Fibroblast of lung (primary cell): Measurements from ENCODE around the gene IGFBP5. TPM values are rescaled to one million over a fixed set of nuclear protein-coding genes. Genes with fewer than 3 reads are reported as not detected.

Experiments used
- DNase-seq, 2 donors: peaks; one replicate each; pipeline versions ENCODE4 v3.0.0 to v3.0.0-alpha.2; 2010; ENCODE audit warnings: low read depth in 2 of 2
- H2AFZ ChIP-seq: 2 replicates; pipeline ENCODE4 v1.5.1; 2012; ENCODE audit warnings: low read length, control low read depth, inconsistent platforms
- H3K27ac ChIP-seq: 2 replicates; pipeline ENCODE4 v1.5.1; 2011; ENCODE audit warnings: low read length, control low read depth; ENCODE audit not compliant: insufficient read depth
- H3K27me3 ChIP-seq: 2 replicates; pipeline ENCODE4 v1.5.1; 2011; ENCODE audit warnings: mild to moderate bottlenecking, low read length; ENCODE audit not compliant: control insufficient read depth, insufficient read depth
- H3K36me3 ChIP-seq: 2 replicates; pipeline ENCODE4 v1.5.1; 2011; ENCODE audit warnings: low read length; ENCODE audit not compliant: control insufficient read depth, insufficient read depth
- H3K4me1 ChIP-seq: 2 replicates; pipeline ENCODE4 v1.5.1; 2011; ENCODE audit warnings: low read length; ENCODE audit not compliant: control insufficient read depth, insufficient read depth; ENCODE audit errors: extremely low read depth
- H3K4me2 ChIP-seq: 2 replicates; pipeline ENCODE4 v1.5.1; 2011; ENCODE audit warnings: low read length, control low read depth; ENCODE audit not compliant: insufficient read depth; ENCODE audit errors: extremely low read depth
- H3K4me3 ChIP-seq, 4 experiments: fragments of 200-600 bp in 1 of 4; sonication (generic) in 1 of 4; replicated peaks in 1 of 4; 2 replicates each; pipeline ENCODE4 v1.5.1; 2011 to 2016; ENCODE audit warnings: low read length in 4 of 4, low read depth in 3 of 4, mild to moderate bottlenecking in 3 of 4, control low read depth in 2 of 4, inconsistent platforms in 1 of 4, mixed read lengths in 1 of 4; ENCODE audit not compliant: insufficient read depth in 1 of 4; ENCODE audit errors: control extremely low read depth in 1 of 4
- H3K79me2 ChIP-seq: 2 replicates; pipeline ENCODE4 v1.5.1; 2012; ENCODE audit warnings: mild to moderate bottlenecking, low read length, inconsistent platforms; ENCODE audit not compliant: control insufficient read depth, insufficient read depth
- H3K9ac ChIP-seq: 2 replicates; pipeline ENCODE4 v1.5.1; 2011; ENCODE audit warnings: mild to moderate bottlenecking, low read length, control low read depth; ENCODE audit not compliant: insufficient read depth
- H3K9me3 ChIP-seq: 2 replicates; pipeline ENCODE4 v1.5.1; 2012; ENCODE audit warnings: low read depth, low read length; ENCODE audit not compliant: control insufficient read depth, insufficient read depth
- H4K20me1 ChIP-seq: 2 replicates; pipeline ENCODE4 v1.5.1; 2011; ENCODE audit warnings: low read length; ENCODE audit not compliant: control insufficient read depth, insufficient read depth; ENCODE audit errors: extremely low read depth
- EZH2 ChIP-seq: IDR thresholded peaks from 2 replicates; pipeline ENCODE4 v1.5.1; 2012; ENCODE audit warnings: low read length, control low read depth, mild to moderate bottlenecking; ENCODE audit errors: missing control alignments
- polyA plus RNA-seq, 2 donors: library from polyadenylated mRNA; depleted of rRNA in 1 of 2; stranded (reverse) in 1 of 2; unstranded in 1 of 2; fragments of >200 nt; gene quantifications; 2 replicates each; pipeline ENCODE4 v1.2.1, GENCODE V29; 2011 to 2012; ENCODE audit warnings: missing spikeins in 1 of 2
- total RNA-seq: library from RNA; depleted of rRNA; stranded (reverse); fragments of >200 nt; gene quantifications from 2 replicates; pipeline ENCODE4 v1.2.1, GENCODE V29; 2014
- TF ChIP-seq, protein P1 (sequence below), 2 donors: IDR thresholded peaks in 1 of 2; conservative IDR thresholded peaks in 1 of 2; 1 replicate in 1 of 2; 2 replicates in 1 of 2; pipeline ENCODE4 v1.5.1; 2011 to 2012; ENCODE audit warnings: low read length in 2 of 2, control low read depth in 1 of 2, inconsistent platforms in 1 of 2, low read depth in 1 of 2, mild to moderate bottlenecking in 1 of 2

The IGFBP5 gene
- total and polyA plus RNA-seq, 2 donors (not counting 1 experiment from before 2014, with no cell fraction given) = 1,100 to 2,607 TPM

DNA sequence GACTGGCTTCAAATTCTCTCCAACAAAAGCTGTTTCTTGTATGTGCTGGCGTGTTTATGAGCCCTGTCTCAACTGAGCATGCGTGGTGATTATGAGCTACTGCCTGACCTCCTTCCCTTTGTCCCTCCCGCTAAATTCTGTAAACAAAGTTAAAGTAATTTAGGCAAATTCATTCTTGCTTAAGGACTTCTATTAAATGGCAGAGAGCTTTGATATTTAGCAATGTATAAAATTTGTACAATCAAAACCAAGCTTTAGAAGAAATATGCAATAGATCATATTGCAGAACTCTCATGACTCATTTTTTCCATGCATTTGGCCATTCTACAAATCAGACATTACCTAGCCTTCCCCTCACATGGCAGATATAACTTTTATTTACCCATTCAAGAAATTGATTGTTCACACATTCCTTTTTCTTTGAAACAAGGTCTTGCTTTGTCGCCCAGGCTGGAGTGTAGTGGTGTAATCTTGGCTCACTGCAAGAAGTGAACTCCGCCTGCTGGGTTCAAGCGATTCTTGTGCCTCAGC, 43.9 kb downstream of the IGFBP5 start:
- peak; percentile 88 to 89 for DNase-seq
- no peaks in the 10 kb centered on the region for H3K79me2 ChIP-seq

DNA sequence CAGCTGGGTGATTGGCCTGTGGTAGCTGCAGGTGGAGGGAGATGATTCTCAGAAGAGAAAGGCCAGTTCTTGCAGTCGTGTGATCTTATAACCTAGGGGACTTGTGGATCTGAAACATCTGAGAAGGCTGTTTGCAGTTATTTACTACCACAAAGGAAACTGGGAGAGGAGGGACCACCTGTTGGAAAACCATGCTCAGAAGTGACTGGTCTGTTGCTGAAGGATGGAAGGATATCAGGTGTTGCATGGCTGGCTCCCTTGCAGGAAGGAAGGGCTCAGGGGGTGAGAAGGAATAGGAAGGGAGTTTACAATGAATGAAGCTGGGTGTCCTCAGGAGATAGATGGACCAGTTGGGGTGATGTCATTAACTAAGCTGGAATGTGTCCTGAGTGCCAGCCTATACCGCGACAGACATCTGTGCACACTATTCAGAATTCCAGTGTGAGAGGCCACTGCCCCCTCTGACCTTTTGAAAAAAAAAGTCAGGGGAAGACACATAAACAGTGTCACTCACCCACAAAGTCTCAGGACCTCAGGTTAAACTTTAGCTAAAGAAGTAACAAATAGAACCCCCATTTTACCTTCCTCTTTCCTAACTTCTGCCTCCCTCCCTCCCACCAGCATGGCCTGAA, 44.6 kb downstream of the IGFBP5 start:
- H3K27me3 ChIP-seq = peaks cover 5% of the 10 kb centered on the region
- no peak for DNase-seq
- no peak overlapping the region for H3K4me3 ChIP-seq
- H2AFZ ChIP-seq = no peak overlapping the region
- H4K20me1 ChIP-seq = no peaks in the 10 kb centered on the region
- no peak overlapping the region for H3K4me2 ChIP-seq
- no peaks in the 10 kb centered on the region for H3K9me3 ChIP-seq
- TF ChIP-seq, protein P1, sequence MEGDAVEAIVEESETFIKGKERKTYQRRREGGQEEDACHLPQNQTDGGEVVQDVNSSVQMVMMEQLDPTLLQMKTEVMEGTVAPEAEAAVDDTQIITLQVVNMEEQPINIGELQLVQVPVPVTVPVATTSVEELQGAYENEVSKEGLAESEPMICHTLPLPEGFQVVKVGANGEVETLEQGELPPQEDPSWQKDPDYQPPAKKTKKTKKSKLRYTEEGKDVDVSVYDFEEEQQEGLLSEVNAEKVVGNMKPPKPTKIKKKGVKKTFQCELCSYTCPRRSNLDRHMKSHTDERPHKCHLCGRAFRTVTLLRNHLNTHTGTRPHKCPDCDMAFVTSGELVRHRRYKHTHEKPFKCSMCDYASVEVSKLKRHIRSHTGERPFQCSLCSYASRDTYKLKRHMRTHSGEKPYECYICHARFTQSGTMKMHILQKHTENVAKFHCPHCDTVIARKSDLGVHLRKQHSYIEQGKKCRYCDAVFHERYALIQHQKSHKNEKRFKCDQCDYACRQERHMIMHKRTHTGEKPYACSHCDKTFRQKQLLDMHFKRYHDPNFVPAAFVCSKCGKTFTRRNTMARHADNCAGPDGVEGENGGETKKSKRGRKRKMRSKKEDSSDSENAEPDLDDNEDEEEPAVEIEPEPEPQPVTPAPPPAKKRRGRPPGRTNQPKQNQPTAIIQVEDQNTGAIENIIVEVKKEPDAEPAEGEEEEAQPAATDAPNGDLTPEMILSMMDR (conservative IDR thresholded peaks at IDR 0.05 in 1 of 2, IDR thresholded peaks at IDR 0.05 in 1 of 2; ENCODE audit: low read depth in 1 of 2, low read length in 2 of 2) = no peak
- TF ChIP-seq EZH2 = no peak
- H3K4me1 ChIP-seq = no peaks in the 10 kb centered on the region
- H3K79me2 ChIP-seq = no peaks in the 10 kb centered on the region
- H3K27ac ChIP-seq = no peak overlapping the region
- H3K9ac ChIP-seq = no peak overlapping the region
- no peaks in the 10 kb centered on the region for H3K36me3 ChIP-seq

More for the DNA sequence above, 43.9 kb downstream of the IGFBP5 start:
- no peak overlapping the region for H2AFZ ChIP-seq
- no peak overlapping the region for H3K9ac ChIP-seq
- no peaks in the 10 kb centered on the region for H3K36me3 ChIP-seq
- no peaks in the 10 kb centered on the region for H4K20me1 ChIP-seq
- H3K4me1 ChIP-seq = no peaks in the 10 kb centered on the region
- no peak overlapping the region for H3K4me2 ChIP-seq
- peaks cover 5% of the 10 kb centered on the region for H3K27me3 ChIP-seq
- no peak for TF ChIP-seq EZH2
- TF ChIP-seq, protein P1 (conservative IDR thresholded peaks at IDR 0.05 in 1 of 2, IDR thresholded peaks at IDR 0.05 in 1 of 2; ENCODE audit: low read depth in 1 of 2, low read length in 2 of 2) = no peak
- no peak overlapping the region for H3K4me3 ChIP-seq
- H3K27ac ChIP-seq = no peak overlapping the region
- no peaks in the 10 kb centered on the region for H3K9me3 ChIP-seq

DNA sequence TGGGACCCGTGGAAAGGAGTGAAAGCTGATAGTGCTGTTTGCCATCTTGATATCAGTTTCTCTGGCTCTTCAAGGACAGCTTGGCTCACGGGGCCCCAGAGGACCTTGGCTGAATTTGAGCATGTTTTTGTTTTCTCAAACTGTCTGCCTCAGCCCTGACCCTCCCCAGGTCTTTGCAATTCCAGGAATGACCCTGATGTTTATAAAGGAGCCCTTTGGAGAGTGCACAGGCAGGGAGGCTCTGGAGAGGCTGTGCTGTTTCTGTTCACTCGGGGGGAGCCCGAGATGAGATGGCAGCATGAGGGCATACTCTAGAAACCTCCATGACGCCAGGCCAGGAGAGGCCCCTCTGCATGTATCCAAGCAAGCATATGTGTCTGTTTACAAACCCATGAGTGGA, 45.8 kb downstream of the IGFBP5 start:
- TF ChIP-seq, protein P1 (conservative IDR thresholded peaks at IDR 0.05 in 1 of 2, IDR thresholded peaks at IDR 0.05 in 1 of 2; ENCODE audit: low read depth in 1 of 2, low read length in 2 of 2) = no peak
- TF ChIP-seq EZH2 = no peak
- Histone ChIP-seq H3K4me2 (no peak overlapping the region), H3K79me2 (no peaks in the 10 kb centered on the region)

More for the DNA sequence above, 45.8 kb downstream of the IGFBP5 start:
- no peak overlapping the region for H3K27ac ChIP-seq
- no peak overlapping the region for H3K9ac ChIP-seq
- H3K9me3 ChIP-seq = no peaks in the 10 kb centered on the region
- H3K36me3 ChIP-seq = no peaks in the 10 kb centered on the region
- peaks cover 5% of the 10 kb centered on the region for H3K27me3 ChIP-seq
- no peak overlapping the region for H2AFZ ChIP-seq
- H3K4me1 ChIP-seq = no peaks in the 10 kb centered on the region
- no peak for DNase-seq
- H3K4me3 ChIP-seq = no peak overlapping the region
- H4K20me1 ChIP-seq = no peaks in the 10 kb centered on the region
